ENCODE measurements around the gene PGM2L1.

DNA sequence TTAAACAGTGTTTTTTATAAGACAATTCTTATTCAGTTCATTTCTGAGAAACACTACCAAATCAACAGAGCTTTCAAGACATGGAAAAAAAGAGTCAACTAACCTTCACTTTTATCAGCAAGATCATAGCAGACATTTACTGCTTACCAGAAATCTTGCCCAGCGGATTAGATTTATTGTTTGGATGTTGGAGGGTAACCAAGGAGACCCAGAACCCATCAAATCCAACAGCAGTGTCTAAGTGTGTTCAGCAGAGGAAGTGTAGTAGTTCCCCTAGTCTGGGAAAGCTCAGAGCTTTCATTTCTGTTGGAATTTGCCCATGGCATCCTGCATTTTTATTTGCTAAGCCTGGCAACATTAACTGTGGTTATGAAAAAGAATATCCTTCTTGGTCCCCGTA lies 2.4 kb upstream of the PGM2L1 start:
- no peak for TF ChIP-seq POLR2A (IDR thresholded peaks at IDR 0.05)
- TF ChIP-seq, protein P1, sequence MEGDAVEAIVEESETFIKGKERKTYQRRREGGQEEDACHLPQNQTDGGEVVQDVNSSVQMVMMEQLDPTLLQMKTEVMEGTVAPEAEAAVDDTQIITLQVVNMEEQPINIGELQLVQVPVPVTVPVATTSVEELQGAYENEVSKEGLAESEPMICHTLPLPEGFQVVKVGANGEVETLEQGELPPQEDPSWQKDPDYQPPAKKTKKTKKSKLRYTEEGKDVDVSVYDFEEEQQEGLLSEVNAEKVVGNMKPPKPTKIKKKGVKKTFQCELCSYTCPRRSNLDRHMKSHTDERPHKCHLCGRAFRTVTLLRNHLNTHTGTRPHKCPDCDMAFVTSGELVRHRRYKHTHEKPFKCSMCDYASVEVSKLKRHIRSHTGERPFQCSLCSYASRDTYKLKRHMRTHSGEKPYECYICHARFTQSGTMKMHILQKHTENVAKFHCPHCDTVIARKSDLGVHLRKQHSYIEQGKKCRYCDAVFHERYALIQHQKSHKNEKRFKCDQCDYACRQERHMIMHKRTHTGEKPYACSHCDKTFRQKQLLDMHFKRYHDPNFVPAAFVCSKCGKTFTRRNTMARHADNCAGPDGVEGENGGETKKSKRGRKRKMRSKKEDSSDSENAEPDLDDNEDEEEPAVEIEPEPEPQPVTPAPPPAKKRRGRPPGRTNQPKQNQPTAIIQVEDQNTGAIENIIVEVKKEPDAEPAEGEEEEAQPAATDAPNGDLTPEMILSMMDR (IDR thresholded peaks at IDR 0.05): no peak
